ENCODE measurements around the gene DOK1.

- TF ChIP-seq, protein P1, sequence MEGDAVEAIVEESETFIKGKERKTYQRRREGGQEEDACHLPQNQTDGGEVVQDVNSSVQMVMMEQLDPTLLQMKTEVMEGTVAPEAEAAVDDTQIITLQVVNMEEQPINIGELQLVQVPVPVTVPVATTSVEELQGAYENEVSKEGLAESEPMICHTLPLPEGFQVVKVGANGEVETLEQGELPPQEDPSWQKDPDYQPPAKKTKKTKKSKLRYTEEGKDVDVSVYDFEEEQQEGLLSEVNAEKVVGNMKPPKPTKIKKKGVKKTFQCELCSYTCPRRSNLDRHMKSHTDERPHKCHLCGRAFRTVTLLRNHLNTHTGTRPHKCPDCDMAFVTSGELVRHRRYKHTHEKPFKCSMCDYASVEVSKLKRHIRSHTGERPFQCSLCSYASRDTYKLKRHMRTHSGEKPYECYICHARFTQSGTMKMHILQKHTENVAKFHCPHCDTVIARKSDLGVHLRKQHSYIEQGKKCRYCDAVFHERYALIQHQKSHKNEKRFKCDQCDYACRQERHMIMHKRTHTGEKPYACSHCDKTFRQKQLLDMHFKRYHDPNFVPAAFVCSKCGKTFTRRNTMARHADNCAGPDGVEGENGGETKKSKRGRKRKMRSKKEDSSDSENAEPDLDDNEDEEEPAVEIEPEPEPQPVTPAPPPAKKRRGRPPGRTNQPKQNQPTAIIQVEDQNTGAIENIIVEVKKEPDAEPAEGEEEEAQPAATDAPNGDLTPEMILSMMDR (IDR thresholded peaks at IDR 0.05; ENCODE audit: low read depth, low read length, poor library complexity, severe bottlenecking) = no peak
- no peak for TF ChIP-seq EZH2phosphoT487 (IDR thresholded peaks at IDR 0.05; ENCODE audit: borderline replicate concordance, low read length)
Observed at GRCh38 chr2:74553892-74554819, at the start of gene DOK1, which contains the start of gene LOXL3.
